ENCODE data around the gene ALG9. TPM values are rescaled to one million over a fixed set of nuclear protein-coding genes. Genes with fewer than 3 reads are reported as not detected.

ALG9 gene
- total RNA-seq, 4 donors from 2014 or later: 29.3 to 75.5 (median 49.0) TPM

DNA sequence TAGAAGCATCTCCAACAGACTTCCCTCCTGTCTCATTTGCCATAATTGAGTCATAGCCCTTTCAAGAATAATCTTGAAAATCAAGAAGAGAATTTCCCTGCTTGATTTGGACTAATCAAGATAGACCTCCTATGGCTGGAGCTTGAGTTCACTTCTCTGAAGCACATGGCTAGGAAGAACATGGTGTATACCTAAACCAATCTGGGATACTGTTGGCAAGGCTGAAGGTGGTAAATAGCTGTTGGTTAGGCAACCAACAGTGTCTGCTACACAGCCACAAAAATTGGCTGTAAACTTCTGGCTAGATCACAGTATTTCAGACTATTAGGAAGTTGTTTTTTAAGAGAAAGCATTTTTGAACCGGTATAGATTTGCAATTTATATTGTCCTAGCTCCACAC is 35.3 kb upstream of the ALG9 start:
- no peak for TF ChIP-seq CTCF (IDR thresholded peaks at IDR 0.05; ENCODE audit: low read depth)

GRCh38 chr11:111905411-111905810 is 34.0 kb upstream of the ALG9 start:
- no peak for TF ChIP-seq CTCF (IDR thresholded peaks at IDR 0.05; ENCODE audit: low read depth)

DNA sequence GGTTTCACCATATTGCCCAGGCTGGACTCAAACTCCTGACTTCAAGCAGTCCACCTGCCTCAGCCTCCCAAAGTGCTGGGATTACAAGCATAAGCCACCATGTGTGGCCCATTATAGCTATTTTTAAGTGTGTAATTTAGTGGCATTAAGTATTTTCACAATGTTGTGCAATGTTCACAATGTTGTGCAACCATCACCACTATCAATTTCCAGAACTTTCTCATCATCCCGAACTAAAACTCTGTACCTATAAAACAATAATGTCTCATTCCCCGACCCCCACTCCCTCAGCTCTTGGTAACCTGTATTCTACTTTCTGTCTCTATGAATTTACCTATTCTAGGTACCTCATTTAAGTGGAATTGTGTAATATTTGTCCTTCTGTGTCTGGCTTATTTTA is 15.5 kb upstream of the ALG9 start:
- no peak for TF ChIP-seq CTCF (IDR thresholded peaks at IDR 0.05; ENCODE audit: low read depth)

DNA sequence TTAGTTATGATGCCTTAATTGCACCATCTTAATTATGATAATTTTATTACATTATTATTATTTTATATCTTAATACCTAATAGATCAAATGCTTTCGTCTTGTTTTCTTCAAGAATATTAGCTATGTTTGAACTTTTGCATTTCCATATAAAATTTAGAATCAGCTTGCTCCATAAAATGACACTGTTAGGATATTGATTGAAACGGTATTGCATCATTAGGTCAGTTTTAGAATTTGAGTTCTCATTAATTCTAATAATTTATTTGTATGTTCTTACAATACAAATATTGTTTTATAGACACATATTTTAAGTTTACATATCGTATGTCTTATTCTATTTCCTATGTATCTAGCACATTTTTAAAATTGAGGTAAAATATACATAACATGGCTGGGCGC is 14.7 kb upstream of the ALG9 start:
- no peak for TF ChIP-seq CTCF (IDR thresholded peaks at IDR 0.05; ENCODE audit: low read depth)

DNA sequence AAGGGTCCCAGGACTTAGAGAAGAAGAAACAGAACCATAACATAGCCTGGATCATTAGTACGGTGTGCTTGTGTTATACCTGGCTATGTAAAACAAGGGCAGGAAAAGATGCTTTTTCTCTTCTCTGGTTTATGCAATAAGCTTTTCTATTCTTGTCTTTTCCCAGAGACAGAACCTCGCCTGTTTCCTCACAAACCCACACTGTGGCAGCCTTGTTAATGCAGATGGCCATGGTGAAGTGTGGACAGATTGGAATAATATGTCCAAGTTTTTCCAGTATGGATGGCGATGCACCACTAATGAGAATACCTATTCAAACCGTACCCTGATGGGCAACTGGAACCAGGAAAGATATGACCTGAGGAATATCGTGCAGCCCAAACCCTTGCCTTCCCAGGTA is 10.8 kb upstream of the ALG9 start:
- TF ChIP-seq CTCF (IDR thresholded peaks at IDR 0.05; ENCODE audit: low read depth): no peak

DNA sequence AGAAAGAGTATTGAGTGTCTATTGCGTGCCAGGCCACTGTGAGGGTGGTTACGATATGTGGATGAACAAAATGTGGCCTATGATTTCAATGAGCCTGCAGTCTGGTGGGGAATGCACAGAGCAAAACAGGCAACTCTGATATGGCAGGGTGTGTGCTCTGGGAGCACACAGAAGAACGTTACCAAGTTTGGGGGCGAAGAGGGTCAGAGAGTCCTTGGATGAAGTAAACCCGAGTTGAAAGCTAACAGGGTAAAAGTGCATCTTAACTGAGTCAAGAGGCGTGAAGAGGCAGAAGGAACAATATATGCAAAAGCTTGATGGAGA is 8.2 kb upstream of the ALG9 start:
- TF ChIP-seq CTCF (IDR thresholded peaks at IDR 0.05; ENCODE audit: low read depth): no peak

DNA sequence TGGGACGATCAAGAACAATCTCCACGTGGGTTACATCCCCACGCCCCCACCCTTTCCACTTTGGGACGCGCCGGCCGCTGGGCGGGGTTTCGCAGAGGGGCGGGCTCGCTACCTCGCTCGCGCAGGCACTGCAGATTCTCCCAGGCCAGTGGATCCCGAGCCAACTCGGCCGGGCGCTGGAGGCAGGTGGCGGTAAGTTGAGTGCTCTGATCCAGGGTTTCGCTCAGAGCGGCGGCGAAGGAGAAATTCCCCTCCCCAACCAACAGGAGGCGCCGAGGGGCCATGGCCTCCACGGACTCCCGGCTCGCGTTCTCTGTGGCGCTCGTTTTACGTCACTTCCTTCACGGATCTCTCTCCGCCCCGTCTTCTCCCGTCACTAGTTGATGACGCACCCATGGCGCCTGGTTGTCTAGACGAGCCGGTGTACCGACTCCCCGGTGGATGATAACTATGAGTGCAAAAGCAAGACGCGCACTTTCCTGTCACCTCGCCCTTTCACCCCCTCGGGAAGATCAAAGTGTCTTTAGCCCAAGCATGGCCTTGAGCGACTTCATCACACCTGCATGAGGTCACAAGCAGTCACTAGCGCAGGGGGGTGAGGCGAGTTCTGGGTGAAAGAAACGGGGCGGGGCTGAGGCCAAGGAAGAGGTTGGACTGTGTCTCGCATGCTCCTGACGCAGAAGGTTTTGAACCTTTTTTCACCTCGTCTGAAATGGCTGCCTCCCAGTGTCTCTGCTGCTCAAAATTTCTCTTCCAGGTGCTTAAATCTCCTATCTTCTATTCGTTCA is 7.7 kb upstream of the ALG9 start, which contains the start of the genes CFAP68 and FDXACB1:
TSS of gene CFAP68 (plus strand) at position 693 of the 788 bp plus-strand sequence. CDS start at position 713, 20 bp downstream.
TSS of gene FDXACB1 (minus strand) at position 317 of the 788 bp plus-strand sequence. CDS start at position 284, 33 bp downstream.
- TF ChIP-seq CTCF (IDR thresholded peaks at IDR 0.05; ENCODE audit: low read depth): no peak

Measured in subcutaneous adipose tissue (tissue), 4 donors.